ENCODE data around the gene IPO4. TPM values are rescaled to one million over a fixed set of nuclear protein-coding genes. Genes with fewer than 3 reads are reported as not detected.

IPO4 gene
- total and polyA plus RNA-seq, 10 of the 15 experiments (the other 5 are each of a cell fraction or from before 2014, with no cell fraction given), result 7.8 to 139 (median 37.6) TPM

- TF ChIP-seq ZNF687 (IDR thresholded peaks at IDR 0.05), result 0 out of 2 replicates have a peak, but pooled peaks have one; percentile 63
- TF ChIP-seq YBX1 (IDR thresholded peaks at IDR 0.05), result no peak
- no peak for TF ChIP-seq SP1 (IDR thresholded peaks at IDR 0.05; ENCODE audit: low read depth, low read length)
- TF ChIP-seq YY1 (IDR thresholded peaks at IDR 0.05; ENCODE audit: low read depth, low read length), result peak; percentile 2; the same call in 1 of the 2 replicates
- TF ChIP-seq, protein P1, sequence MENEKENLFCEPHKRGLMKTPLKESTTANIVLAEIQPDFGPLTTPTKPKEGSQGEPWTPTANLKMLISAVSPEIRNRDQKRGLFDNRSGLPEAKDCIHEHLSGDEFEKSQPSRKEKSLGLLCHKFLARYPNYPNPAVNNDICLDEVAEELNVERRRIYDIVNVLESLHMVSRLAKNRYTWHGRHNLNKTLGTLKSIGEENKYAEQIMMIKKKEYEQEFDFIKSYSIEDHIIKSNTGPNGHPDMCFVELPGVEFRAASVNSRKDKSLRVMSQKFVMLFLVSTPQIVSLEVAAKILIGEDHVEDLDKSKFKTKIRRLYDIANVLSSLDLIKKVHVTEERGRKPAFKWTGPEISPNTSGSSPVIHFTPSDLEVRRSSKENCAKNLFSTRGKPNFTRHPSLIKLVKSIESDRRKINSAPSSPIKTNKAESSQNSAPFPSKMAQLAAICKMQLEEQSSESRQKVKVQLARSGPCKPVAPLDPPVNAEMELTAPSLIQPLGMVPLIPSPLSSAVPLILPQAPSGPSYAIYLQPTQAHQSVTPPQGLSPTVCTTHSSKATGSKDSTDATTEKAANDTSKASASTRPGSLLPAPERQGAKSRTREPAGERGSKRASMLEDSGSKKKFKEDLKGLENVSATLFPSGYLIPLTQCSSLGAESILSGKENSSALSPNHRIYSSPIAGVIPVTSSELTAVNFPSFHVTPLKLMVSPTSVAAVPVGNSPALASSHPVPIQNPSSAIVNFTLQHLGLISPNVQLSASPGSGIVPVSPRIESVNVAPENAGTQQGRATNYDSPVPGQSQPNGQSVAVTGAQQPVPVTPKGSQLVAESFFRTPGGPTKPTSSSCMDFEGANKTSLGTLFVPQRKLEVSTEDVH (IDR thresholded peaks at IDR 0.05; ENCODE audit: low read depth, partially characterized antibody), result peak; percentile 55
- no peak for TF ChIP-seq ZBTB4 (CRISPR knock-in tag; IDR thresholded peaks at IDR 0.05)
- peak; percentile 42; the same call in 1 of the 2 replicates for TF ChIP-seq IRF3 (IDR thresholded peaks at IDR 0.05)
- no peak for TF ChIP-seq MEF2B (IDR thresholded peaks at IDR 0.05; ENCODE audit: partially characterized antibody, poor library complexity, severe bottlenecking)
- no peak for TF ChIP-seq HDAC6 (IDR thresholded peaks at IDR 0.05; ENCODE audit: unreplicated experiment)
- no peak for TF ChIP-seq BCL3 (IDR thresholded peaks at IDR 0.05; ENCODE audit: borderline replicate concordance, insufficient read depth, low read depth, low read length, poor library complexity, severe bottlenecking)
- no peak for TF ChIP-seq WRNIP1 (IDR thresholded peaks at IDR 0.05; ENCODE audit: borderline replicate concordance, low read depth, low read length)
- no peak for TF ChIP-seq ZNF217 (IDR thresholded peaks at IDR 0.05)
- peak; percentile 15; the same call in 1 of the 2 replicates for TF ChIP-seq PKNOX1 (IDR thresholded peaks at IDR 0.05)
These were observed 44.3 kb upstream of the IPO4 start, which contains the start of gene GMPR2 (continued) for GRCh38 chr14:24232645-24233537.

Measured in GM12878 (cell line).